ENCODE measurements around the gene BDH1.

BDH1 gene

DNA sequence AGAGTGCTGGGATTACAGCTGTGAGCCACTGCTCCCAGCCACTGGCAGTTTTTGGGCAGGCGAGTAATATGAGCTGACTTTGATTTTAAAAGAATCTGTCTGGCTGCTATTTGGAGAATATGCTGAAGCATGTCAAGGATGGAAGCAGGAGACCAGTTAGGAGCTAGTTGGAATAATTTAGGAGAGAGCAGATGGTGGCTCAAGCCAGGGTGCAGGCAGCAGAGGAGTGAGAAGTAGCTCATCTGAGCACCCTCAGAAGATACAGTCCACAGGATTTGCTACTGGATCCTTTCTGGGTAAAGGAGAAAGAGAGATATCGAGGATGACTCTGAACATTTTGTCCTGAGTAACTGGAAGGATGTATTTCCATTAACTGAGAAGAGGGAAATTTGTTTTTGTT is 30.4 kb upstream of the BDH1 start:
- Histone ChIP-seq H3K4me3 (ENCODE audit: low read depth in 1 of 2, low read length in 2 of 2) (no peak overlapping the region), H3K4me2 (ENCODE audit: insufficient read depth, low read length) (no peak overlapping the region), H2AFZ (ENCODE audit: low read depth, low read length) (no peak overlapping the region), H3K4me1 (ENCODE audit: insufficient read depth, low read length) (no peaks in the 10 kb centered on the region), H3K36me3 (ENCODE audit: insufficient read depth, low read length) (no peaks in the 10 kb centered on the region), H3K79me2 (ENCODE audit: insufficient read depth, low read length) (no peaks in the 10 kb centered on the region), H3K27ac (ENCODE audit: low read length) (no peak overlapping the region), H3K9me3 (ENCODE audit: insufficient read depth, low read length, severe bottlenecking) (no peaks in the 10 kb centered on the region), H4K20me1 (ENCODE audit: insufficient read depth, low read length) (no peaks in the 10 kb centered on the region), H3K27me3 (ENCODE audit: insufficient read depth, low read length, poor library complexity) (no peaks in the 10 kb centered on the region), H3K9ac (ENCODE audit: low read depth, low read length) (no peak overlapping the region)
- TF ChIP-seq, protein P1, sequence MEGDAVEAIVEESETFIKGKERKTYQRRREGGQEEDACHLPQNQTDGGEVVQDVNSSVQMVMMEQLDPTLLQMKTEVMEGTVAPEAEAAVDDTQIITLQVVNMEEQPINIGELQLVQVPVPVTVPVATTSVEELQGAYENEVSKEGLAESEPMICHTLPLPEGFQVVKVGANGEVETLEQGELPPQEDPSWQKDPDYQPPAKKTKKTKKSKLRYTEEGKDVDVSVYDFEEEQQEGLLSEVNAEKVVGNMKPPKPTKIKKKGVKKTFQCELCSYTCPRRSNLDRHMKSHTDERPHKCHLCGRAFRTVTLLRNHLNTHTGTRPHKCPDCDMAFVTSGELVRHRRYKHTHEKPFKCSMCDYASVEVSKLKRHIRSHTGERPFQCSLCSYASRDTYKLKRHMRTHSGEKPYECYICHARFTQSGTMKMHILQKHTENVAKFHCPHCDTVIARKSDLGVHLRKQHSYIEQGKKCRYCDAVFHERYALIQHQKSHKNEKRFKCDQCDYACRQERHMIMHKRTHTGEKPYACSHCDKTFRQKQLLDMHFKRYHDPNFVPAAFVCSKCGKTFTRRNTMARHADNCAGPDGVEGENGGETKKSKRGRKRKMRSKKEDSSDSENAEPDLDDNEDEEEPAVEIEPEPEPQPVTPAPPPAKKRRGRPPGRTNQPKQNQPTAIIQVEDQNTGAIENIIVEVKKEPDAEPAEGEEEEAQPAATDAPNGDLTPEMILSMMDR (IDR thresholded peaks at IDR 0.05; ENCODE audit: borderline replicate concordance, extremely low read depth, low read length, poor library complexity, severe bottlenecking), result no peak
- TF ChIP-seq EZH2 (IDR thresholded peaks at IDR 0.05; ENCODE audit: borderline replicate concordance, low read depth, low read length, severe bottlenecking), result no peak
- ATAC-seq (ENCODE audit: insufficient read depth, low read depth) (no peak), DNase-seq (no peak)

DNA sequence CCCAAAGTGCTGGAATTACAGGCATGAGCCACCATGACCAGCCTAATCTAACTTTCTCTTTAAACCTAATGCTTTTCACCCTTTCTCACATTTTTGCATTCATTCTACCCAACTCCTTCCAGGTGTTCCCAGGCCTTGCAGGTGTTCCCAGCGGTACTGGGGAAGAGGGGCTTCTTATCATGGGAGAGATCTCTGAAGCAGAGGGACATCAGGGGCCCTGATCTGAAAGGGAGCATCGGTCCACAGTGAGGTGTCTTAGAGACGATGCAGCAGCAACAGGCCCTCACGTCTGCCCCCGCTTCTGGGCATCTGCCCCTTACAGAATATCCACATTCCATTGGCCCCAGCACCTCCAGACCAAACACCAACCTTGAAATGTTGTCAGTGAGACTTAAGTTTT is 29.0 kb upstream of the BDH1 start:
- Histone ChIP-seq H2AFZ (ENCODE audit: low read depth, low read length) (no peak overlapping the region), H3K36me3 (ENCODE audit: insufficient read depth, low read length) (no peaks in the 10 kb centered on the region)

GRCh38 chr3:197583371-197583770 is 27.6 kb upstream of the BDH1 start:
- no peak overlapping the region for H2AFZ ChIP-seq (ENCODE audit: low read depth, low read length)
- H3K79me2 ChIP-seq (ENCODE audit: insufficient read depth, low read length), result no peaks in the 10 kb centered on the region
- TF ChIP-seq EZH2 (IDR thresholded peaks at IDR 0.05; ENCODE audit: borderline replicate concordance, low read depth, low read length, severe bottlenecking), result no peak
- TF ChIP-seq, protein P1 (IDR thresholded peaks at IDR 0.05; ENCODE audit: borderline replicate concordance, extremely low read depth, low read length, poor library complexity, severe bottlenecking), result no peak
- DNase-seq, result no peak
- H4K20me1 ChIP-seq (ENCODE audit: insufficient read depth, low read length), result no peaks in the 10 kb centered on the region
- H3K4me3 ChIP-seq (ENCODE audit: low read depth in 1 of 2, low read length in 2 of 2), result no peak overlapping the region
- no peak for ATAC-seq (ENCODE audit: insufficient read depth, low read depth)
- H3K4me1 ChIP-seq (ENCODE audit: insufficient read depth, low read length), result no peaks in the 10 kb centered on the region
- H3K27me3 ChIP-seq (ENCODE audit: insufficient read depth, low read length, poor library complexity), result no peaks in the 10 kb centered on the region
- H3K9me3 ChIP-seq (ENCODE audit: insufficient read depth, low read length, severe bottlenecking), result peaks cover 2% of the 10 kb centered on the region
- H3K27ac ChIP-seq (ENCODE audit: low read length), result no peak overlapping the region
- H3K4me2 ChIP-seq (ENCODE audit: insufficient read depth, low read length), result no peak overlapping the region
- no peak overlapping the region for H3K9ac ChIP-seq (ENCODE audit: low read depth, low read length)
- no peaks in the 10 kb centered on the region for H3K36me3 ChIP-seq (ENCODE audit: insufficient read depth, low read length)

More for the DNA sequence above, 29.0 kb upstream of the BDH1 start:
- Histone ChIP-seq H3K27ac (ENCODE audit: low read length) (no peak overlapping the region), H4K20me1 (ENCODE audit: insufficient read depth, low read length) (no peaks in the 10 kb centered on the region), H3K9ac (ENCODE audit: low read depth, low read length) (no peak overlapping the region), H3K4me3 (ENCODE audit: low read depth in 1 of 2, low read length in 2 of 2) (no peak overlapping the region), H3K9me3 (ENCODE audit: insufficient read depth, low read length, severe bottlenecking) (no peaks in the 10 kb centered on the region), H3K79me2 (ENCODE audit: insufficient read depth, low read length) (no peaks in the 10 kb centered on the region), H3K4me2 (ENCODE audit: insufficient read depth, low read length) (no peak overlapping the region), H3K27me3 (ENCODE audit: insufficient read depth, low read length, poor library complexity) (no peaks in the 10 kb centered on the region), H3K4me1 (ENCODE audit: insufficient read depth, low read length) (no peaks in the 10 kb centered on the region)
- TF ChIP-seq, protein P1 (IDR thresholded peaks at IDR 0.05; ENCODE audit: borderline replicate concordance, extremely low read depth, low read length, poor library complexity, severe bottlenecking), result no peak
- no peak for TF ChIP-seq EZH2 (IDR thresholded peaks at IDR 0.05; ENCODE audit: borderline replicate concordance, low read depth, low read length, severe bottlenecking)
- DNase-seq (no peak), ATAC-seq (ENCODE audit: insufficient read depth, low read depth) (no peak)

DNA sequence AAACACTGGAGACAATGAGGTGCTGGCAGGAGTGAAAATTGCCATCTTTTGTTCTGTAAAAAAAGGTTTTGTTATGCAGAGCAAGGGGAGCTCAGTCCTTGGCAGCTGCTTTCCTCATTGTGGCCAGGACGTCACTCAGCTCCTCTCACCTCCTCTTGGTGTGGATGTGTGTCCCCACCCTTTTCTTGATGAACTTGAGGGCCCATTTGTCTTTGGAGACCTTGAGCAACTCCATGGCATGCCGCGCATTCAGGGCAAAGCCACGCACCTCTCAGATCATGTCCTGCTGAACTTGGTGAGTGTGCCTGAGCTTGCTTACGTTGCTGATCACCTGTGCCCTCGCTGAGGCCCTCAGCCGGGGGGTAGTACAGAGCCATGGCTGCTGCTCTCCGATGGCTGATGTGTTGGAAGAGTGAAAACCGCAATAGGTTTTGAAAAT is 24.5 kb upstream of the BDH1 start:
- H2AFZ ChIP-seq (ENCODE audit: low read depth, low read length), result no peak overlapping the region

More for the DNA sequence above, 24.5 kb upstream of the BDH1 start:
- ATAC-seq (ENCODE audit: insufficient read depth, low read depth) (no peak), DNase-seq (no peak)
- TF ChIP-seq EZH2 (IDR thresholded peaks at IDR 0.05; ENCODE audit: borderline replicate concordance, low read depth, low read length, severe bottlenecking), result no peak
- TF ChIP-seq, protein P1 (IDR thresholded peaks at IDR 0.05; ENCODE audit: borderline replicate concordance, extremely low read depth, low read length, poor library complexity, severe bottlenecking), result no peak
- H3K27ac ChIP-seq (ENCODE audit: low read length), result no peak overlapping the region
- no peak overlapping the region for H3K9ac ChIP-seq (ENCODE audit: low read depth, low read length)
- no peaks in the 10 kb centered on the region for H3K4me1 ChIP-seq (ENCODE audit: insufficient read depth, low read length)
- no peak overlapping the region for H3K4me2 ChIP-seq (ENCODE audit: insufficient read depth, low read length)
- H3K4me3 ChIP-seq (ENCODE audit: low read depth in 1 of 2, low read length in 2 of 2), result no peak overlapping the region
- H3K27me3 ChIP-seq (ENCODE audit: insufficient read depth, low read length, poor library complexity), result no peaks in the 10 kb centered on the region
- H4K20me1 ChIP-seq (ENCODE audit: insufficient read depth, low read length), result no peaks in the 10 kb centered on the region
- H3K79me2 ChIP-seq (ENCODE audit: insufficient read depth, low read length), result no peaks in the 10 kb centered on the region
- H3K36me3 ChIP-seq (ENCODE audit: insufficient read depth, low read length), result no peaks in the 10 kb centered on the region
- peaks cover 2% of the 10 kb centered on the region for H3K9me3 ChIP-seq (ENCODE audit: insufficient read depth, low read length, severe bottlenecking)

All from DND-41 (cell line).